H1 (cell line): Measurements from ENCODE around the gene KRTAP12-3. TPM values are rescaled to one million over a fixed set of nuclear protein-coding genes. Genes with fewer than 3 reads are reported as not detected.
A peak's percentile ranks its signal among the peaks of the same experiment; 100 is the strongest.

Experiments used
- CTCF ChIA-PET: fragments of 300-600 bp; sonication (Branson Sonifier 250); formaldehyde crosslinking; loops from one replicate; lab custom pipeline; 2021; ENCODE audit not compliant: partially characterized antibody; lab: Charles Lee
- POLR2A ChIA-PET: fragments of 300-600 bp; sonication (Branson Sonifier 250); formaldehyde crosslinking; loops from one replicate; lab custom pipeline; 2021; ENCODE audit warnings: inconsistent platforms; ENCODE audit not compliant: partially characterized antibody; lab: Charles Lee
- DNase-seq, 2 experiments: peaks; one replicate each; pipeline versions ENCODE4 v3.0.0 to v3.0.0-alpha.2; 2010 to 2022; ENCODE audit warnings: low spot score in 2 of 2, low read depth in 1 of 2, mixed read lengths in 1 of 2
- FAIRE-seq: peaks from 2 replicates; lab custom pipeline; 2011; peaks lifted over from hg19 to GRCh38; lab: Jason Lieb, UNC
- H2AFZ ChIP-seq: 2 replicates; pipeline ENCODE4 v1.8.1; 2012; ENCODE audit warnings: low read length, inconsistent platforms
- H2AK5ac ChIP-seq: 2 replicates; pipeline ENCODE4 v1.6.1; 2013; ENCODE audit warnings: low read depth, low read length
- H2BK120ac ChIP-seq: replicated peaks from 2 replicates; pipeline ENCODE3; 2013; ENCODE audit warnings: low read depth, low read length, inconsistent platforms
- H2BK12ac ChIP-seq: 2 replicates; pipeline ENCODE4 v1.6.1; 2013; ENCODE audit warnings: low read depth, low read length
- H2BK15ac ChIP-seq: 2 replicates; pipeline ENCODE4 v1.6.1; 2013; ENCODE audit warnings: low read length
- H2BK20ac ChIP-seq: 2 replicates; pipeline ENCODE4 v1.6.1; 2013; ENCODE audit warnings: low read length
- H2BK5ac ChIP-seq: 2 replicates; pipeline ENCODE4 v1.6.1; 2013; ENCODE audit warnings: low read depth, low read length
- H3K14ac ChIP-seq: 2 replicates; pipeline ENCODE4 v1.6.1; 2013; ENCODE audit warnings: inconsistent platforms; ENCODE audit not compliant: insufficient read length
- H3K18ac ChIP-seq: 2 replicates; pipeline ENCODE4 v1.6.1; 2013; ENCODE audit warnings: low read length; ENCODE audit errors: extremely low read depth
- H3K23ac ChIP-seq: 2 replicates; pipeline ENCODE4 v1.6.1; 2013; ENCODE audit warnings: inconsistent platforms; ENCODE audit not compliant: insufficient read length
- H3K23me2 ChIP-seq: 2 replicates; pipeline ENCODE4 v1.6.1; 2013; ENCODE audit warnings: low read depth, low read length
- H3K27ac ChIP-seq: 2 replicates; pipeline ENCODE4 v1.6.1; 2011; ENCODE audit warnings: low read depth, low read length, inconsistent platforms
- H3K27me3 ChIP-seq, 4 experiments: replicated peaks in 1 of 4; 1 replicate in 1 of 4; 2 replicates in 3 of 4; pipeline versions ENCODE4 v1.6.1 to v1.8.1; 2011 to 2013; ENCODE audit warnings: low read length in 3 of 4, mild to moderate bottlenecking in 3 of 4, inconsistent platforms in 2 of 4, mixed read lengths in 2 of 4, moderate library complexity in 1 of 4; ENCODE audit not compliant: control insufficient read depth in 3 of 4, insufficient read depth in 3 of 4; ENCODE audit errors: extremely low read depth in 1 of 4
- H3K36me3 ChIP-seq, 4 experiments: 2 replicates each; pipeline versions ENCODE4 v1.6.1 to v1.8.1; 2011 to 2013; ENCODE audit warnings: mild to moderate bottlenecking in 4 of 4, low read length in 3 of 4, moderate library complexity in 2 of 4, control low read depth in 1 of 4, inconsistent platforms in 1 of 4; ENCODE audit not compliant: insufficient read depth in 4 of 4, control insufficient read depth in 2 of 4
- H3K4ac ChIP-seq: replicated peaks from 2 replicates; pipeline ENCODE3; 2013; ENCODE audit warnings: low read length, low read depth, mixed read lengths, inconsistent platforms; ENCODE audit not compliant: insufficient read length
- H3K4me1 ChIP-seq, 4 experiments: replicated peaks in 1 of 4; 1 replicate in 1 of 4; 2 replicates in 3 of 4; pipeline versions ENCODE4 v1.6.1 to v1.8.1; 2011 to 2013; ENCODE audit warnings: low read length in 3 of 4, inconsistent platforms in 2 of 4, mixed read lengths in 1 of 4; ENCODE audit not compliant: insufficient read depth in 4 of 4, control insufficient read depth in 3 of 4
- H3K4me2 ChIP-seq, 2 experiments: 2 replicates each; pipeline versions ENCODE4 v1.6.1 to v1.8.1; 2011 to 2013; ENCODE audit warnings: low read depth in 2 of 2, low read length in 2 of 2, control low read depth in 1 of 2, inconsistent platforms in 1 of 2, mild to moderate bottlenecking in 1 of 2; ENCODE audit not compliant: insufficient read depth in 1 of 2
- H3K4me3 ChIP-seq, 4 experiments: fragments of 200-600, 300-600 bp in 1 of 4; sonication (generic), shearing (Covaris generic), sonication (Bioruptor Twin) in 1 of 4; 2 replicates each; pipeline versions ENCODE4 v1.5.1 to v1.8.1; 2011 to 2016; ENCODE audit warnings: low read length in 4 of 4, low read depth in 3 of 4, control low read depth in 2 of 4, inconsistent platforms in 2 of 4, mild to moderate bottlenecking in 2 of 4, mixed read lengths in 1 of 4, moderate library complexity in 1 of 4; ENCODE audit not compliant: insufficient read depth in 2 of 4; ENCODE audit errors: extremely low read depth in 1 of 4
- H3K56ac ChIP-seq: replicated peaks from 2 replicates; pipeline ENCODE3; 2013; ENCODE audit warnings: low read depth, mild to moderate bottlenecking, mixed read lengths, low read length, inconsistent platforms; ENCODE audit not compliant: insufficient read length
- H3K79me1 ChIP-seq: 2 replicates; pipeline ENCODE4 v1.6.1; 2013; ENCODE audit warnings: low read depth, low read length, control low read depth
- H3K79me2 ChIP-seq, 2 experiments: 2 replicates each; pipeline versions ENCODE4 v1.6.1 to v1.8.1; 2012 to 2013; ENCODE audit warnings: low read length in 2 of 2, mild to moderate bottlenecking in 2 of 2, inconsistent platforms in 1 of 2; ENCODE audit not compliant: insufficient read depth in 2 of 2, control insufficient read depth in 1 of 2
- H3K9ac ChIP-seq, 4 experiments: replicated peaks in 1 of 4; 1 replicate in 1 of 4; 2 replicates in 3 of 4; pipeline versions ENCODE4 v1.6.1 to v1.8.1; 2011 to 2013; ENCODE audit warnings: low read depth in 3 of 4, low read length in 3 of 4, control low read depth in 2 of 4, mild to moderate bottlenecking in 2 of 4, moderate library complexity in 2 of 4, inconsistent platforms in 1 of 4; ENCODE audit errors: extremely low read depth in 1 of 4
- H3K9me3 ChIP-seq, 2 experiments: 2 replicates each; pipeline versions ENCODE4 v1.6.1 to v1.8.1; 2012 to 2013; ENCODE audit warnings: mild to moderate bottlenecking in 2 of 2, moderate library complexity in 2 of 2, control low read depth in 1 of 2, inconsistent platforms in 1 of 2, low read depth in 1 of 2, low read length in 1 of 2, mixed read lengths in 1 of 2; ENCODE audit not compliant: insufficient read depth in 2 of 2
- H4K20me1 ChIP-seq, 2 experiments: replicated peaks in 1 of 2; 2 replicates each; pipeline versions ENCODE3 to v1.8.1; 2011 to 2013; ENCODE audit warnings: inconsistent platforms in 2 of 2, low read length in 2 of 2, mild to moderate bottlenecking in 1 of 2; ENCODE audit not compliant: insufficient read depth in 2 of 2, control insufficient read depth in 1 of 2
- H4K5ac ChIP-seq: 2 replicates; pipeline ENCODE4 v1.6.1; 2013; ENCODE audit warnings: low read length, low read depth, mixed read lengths, inconsistent platforms; ENCODE audit not compliant: insufficient read length
- H4K8ac ChIP-seq: 2 replicates; pipeline ENCODE4 v1.8.0; 2013; ENCODE audit warnings: mild to moderate bottlenecking, moderate library complexity, low read length, inconsistent platforms; ENCODE audit not compliant: insufficient read depth; ENCODE audit errors: extremely low read depth
- H4K91ac ChIP-seq: replicated peaks from 2 replicates; pipeline ENCODE3; 2013; ENCODE audit warnings: low read length, mixed read lengths, inconsistent platforms; ENCODE audit not compliant: insufficient read length
- JUN ChIP-seq: IDR thresholded peaks from 2 replicates; pipeline ENCODE4 v1.6.1; 2011; ENCODE audit warnings: low read depth, mild to moderate bottlenecking, improper control_type of control experiment, low read length
- SAP30 ChIP-seq: fragments of 300-600 bp; sonication (generic); IDR thresholded peaks from 2 replicates; pipeline ENCODE4 v1.7.1; 2012; ENCODE audit warnings: low read length, moderate library complexity, mild to moderate bottlenecking, inconsistent platforms; ENCODE audit not compliant: insufficient read depth, insufficient replicate concordance
- WGBS, 2 experiments: shearing (Covaris generic) in 1 of 2; methylation state at CpG; one replicate each; pipeline versions ENCODE4 v1.1.6 to v1.1.7; 2013 to 2015; ENCODE audit warnings: low lambda C conversion rate in 2 of 2, mixed read lengths in 2 of 2, inconsistent platforms in 1 of 2, low coverage in 1 of 2, missing lambda C conversion rate in 1 of 2; ENCODE audit not compliant: insufficient replicate concordance in 2 of 2, insufficient coverage in 1 of 2, insufficient read length in 1 of 2; ENCODE audit errors: extremely low coverage in 1 of 2, missing lambda C conversion rate in 1 of 2; 5-methylcytosine and 5-hydroxymethylcytosine counted together
- polyA plus RNA-seq, 7 experiments: library from polyadenylated mRNA; depleted of rRNA in 3 of 7; stranded (reverse) in 5 of 7; unstranded in 2 of 7; fragments of >200 nt in 5 of 7; fragments of 200-250 nt in 2 of 7; gene quantifications; 1 replicate in 5 of 7; 2 replicates in 1 of 7; 4 replicates in 1 of 7; pipeline versions ENCODE4 v1.2.1 to v1.2.3, GENCODE V29; 2011 to 2013; ENCODE audit warnings: missing spikeins in 2 of 7, mixed read lengths in 2 of 7
- total RNA-seq: library from RNA; stranded (reverse); fragmentation: NEBNext Ultra II Directional; extraction: Animal tissue kit (Norgen Biotek cat#: 25700); gene quantifications from 2 replicates; pipeline ENCODE4 v1.2.1, GENCODE V29; 2021

Gene KRTAP12-3
- total and polyA plus RNA-seq, 2 of the 8 experiments (the other 6 are each of a cell fraction or from before 2014, with no cell fraction given): not detected

DNA sequence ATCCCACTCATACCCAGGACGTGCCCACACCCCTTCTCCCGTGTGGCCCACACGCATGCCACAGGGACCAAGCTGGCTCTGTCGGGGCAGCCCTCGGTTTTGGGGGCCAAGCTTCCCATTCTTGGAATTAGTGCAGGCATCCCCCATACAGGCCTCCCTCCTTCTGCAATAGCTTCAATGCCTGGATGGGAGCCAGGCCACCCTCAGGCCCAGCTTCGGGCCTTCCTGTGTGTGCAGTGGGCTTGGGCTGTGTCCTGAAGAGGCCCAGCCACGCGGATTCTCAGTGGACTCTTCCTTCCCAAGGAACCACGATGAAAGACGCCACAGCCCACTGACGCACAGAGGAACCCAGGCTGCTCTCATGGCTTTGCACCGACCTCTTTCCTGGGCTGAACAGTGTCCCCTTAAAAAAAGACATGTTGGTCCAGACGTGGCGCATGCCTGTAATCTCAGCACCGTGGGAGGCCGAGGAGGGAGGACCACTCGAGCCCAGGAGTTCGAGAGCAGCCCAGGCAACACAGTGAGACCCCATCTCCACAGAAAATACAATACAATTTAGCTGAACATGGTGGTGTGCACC is 8.1 kb upstream of the KRTAP12-3 start:
- Histone ChIP-seq H3K23me2 (no peaks in the 10 kb centered on the region), H3K4me1 (peaks cover 0 to 14% (median 4%) of the 10 kb centered on the region in 4 experiments; a peak in 3 of 7 replicates), H2AK5ac (no peak overlapping the region), H3K4ac (no peak overlapping the region), H2BK20ac (no peak overlapping the region), H4K91ac (no peak overlapping the region), H3K79me1 (no peaks in the 10 kb centered on the region; the same call in 1 of the 2 replicates), H3K4me2 (no peak overlapping the region), H3K27me3 (peaks cover 0 to 2% (median 0%) of the 10 kb centered on the region in 4 experiments; a peak in 1 of 7 replicates), H3K56ac (no peak overlapping the region), H4K8ac (peak overlapping the region; percentile 51; the same call in 1 of the 2 replicates), H4K20me1 (no peaks in the 10 kb centered on the region), H3K9me3 (no peaks in the 10 kb centered on the region; a peak in 1 of 4 replicates), H3K27ac (no peak overlapping the region), H3K9ac (no peak overlapping the region), H2BK12ac (no peak overlapping the region), H3K36me3 (no peaks in the 10 kb centered on the region), H2BK120ac (no peak overlapping the region), H2AFZ (no peak overlapping the region), H3K14ac (no peak overlapping the region), H2BK5ac (no peak overlapping the region), H3K4me3 (no peak overlapping the region), H2BK15ac (no peak overlapping the region), H3K23ac (no peak overlapping the region), H4K5ac (no peak overlapping the region), H3K79me2 (no peaks in the 10 kb centered on the region), H3K18ac (no peak overlapping the region)
- DNase-seq (no peak), FAIRE-seq (no peak)
- POLR2A ChIA-PET: no interaction called here
- WGBS, 2 experiments: 88% methylated on average over 18 of the region's 18 CpGs; no CpG with 5 or more reads in 1 of the 2 experiments
- CTCF ChIA-PET: interaction anchor here (0.7 to 1.3 kb wide), 3 partner anchors 26 to 144 kb away, joined by 3 to 4 read pairs (median 3); no protein-coding TSS in a partner anchor
- TF ChIP-seq SAP30: no peak
- TF ChIP-seq JUN: no peak
